OCI-LY7 (cell line): ENCODE results near the gene RSL24D1. TPM values are rescaled to one million over a fixed set of nuclear protein-coding genes. Genes with fewer than 3 reads are reported as not detected.

Experiments
- BruUV-seq: library from RNA; stranded (reverse); fragments of 400-500 nt; replicated peaks from 2 replicates; lab custom pipeline; 2021; lab: Mats Ljungman, UMichigan
- CTCF ChIA-PET: fragments of 300-600 bp; sonication (Branson Sonifier 250); formaldehyde crosslinking; loops from one replicate; lab custom pipeline; 2022; ENCODE audit warnings: antibody characterized with exemption; ENCODE audit not compliant: unreplicated experiment; lab: Charles Lee
- POLR2A ChIA-PET: fragments of 300-600 bp; sonication (Branson Sonifier 250); formaldehyde crosslinking; loops from one replicate; lab custom pipeline; 2022; ENCODE audit warnings: antibody characterized with exemption; lab: Charles Lee
- DNase-seq: peaks from one replicate; pipeline ENCODE4 v3.0.0-alpha.2; 2015; ENCODE audit warnings: low spot score
- H2AFZ ChIP-seq: fragments of 200-600 bp; sonication (generic), shearing (Covaris generic); 2 replicates; pipeline ENCODE4 v1.6.1; 2014; ENCODE audit warnings: mild to moderate bottlenecking, antibody characterized with exemption, low read length, moderate library complexity
- H3K27ac ChIP-seq: fragments of 200-600 bp; sonication (generic); 2 replicates; pipeline ENCODE4 v1.5.1; 2014; ENCODE audit warnings: mixed run types, low read depth, mild to moderate bottlenecking, moderate library complexity, low read length, inconsistent platforms; ENCODE audit not compliant: poor library complexity, severe bottlenecking
- H3K36me3 ChIP-seq: fragments of 200-600 bp; sonication (generic); 2 replicates; pipeline ENCODE4 v1.6.1; 2014; ENCODE audit warnings: mild to moderate bottlenecking, antibody characterized with exemption, low read length, moderate library complexity, mixed read lengths; ENCODE audit not compliant: insufficient read depth
- H3K4me1 ChIP-seq: fragments of 200-600 bp; sonication (generic); 2 replicates; pipeline ENCODE4 v1.5.1; 2014; ENCODE audit warnings: mild to moderate bottlenecking, low read length; ENCODE audit not compliant: insufficient read depth, poor library complexity, severe bottlenecking
- H3K4me2 ChIP-seq: fragments of 200-600 bp; sonication (generic); 2 replicates; pipeline ENCODE4 v1.6.1; 2014; ENCODE audit warnings: mild to moderate bottlenecking, low read length
- H3K4me3 ChIP-seq: fragments of 200-600 bp; sonication (generic); 2 replicates; pipeline ENCODE4 v1.5.1; 2014; ENCODE audit warnings: mild to moderate bottlenecking, low read depth, low read length; ENCODE audit not compliant: poor library complexity, severe bottlenecking
- H3K79me2 ChIP-seq: fragments of 200-600 bp; sonication (generic); 2 replicates; pipeline ENCODE4 v1.6.1; 2016; ENCODE audit warnings: low read depth, mild to moderate bottlenecking, low read length, moderate library complexity, mixed read lengths; ENCODE audit not compliant: insufficient read depth
- H3K9me2 ChIP-seq: fragments of 200-600 bp; sonication (generic); 2 replicates; pipeline ENCODE4 v1.6.1; 2016; ENCODE audit warnings: mild to moderate bottlenecking, low read length, mixed read lengths; ENCODE audit not compliant: insufficient read depth
- H3K9me3 ChIP-seq: fragments of 200-600 bp; sonication (generic); 2 replicates; pipeline ENCODE4 v1.6.1; 2014; ENCODE audit warnings: mild to moderate bottlenecking, mixed run types, low read length, mixed read lengths
- H4K20me1 ChIP-seq: fragments of 200-600 bp; sonication (generic); 2 replicates; pipeline ENCODE4 v1.6.1; 2014; ENCODE audit warnings: mild to moderate bottlenecking, antibody characterized with exemption, low read length, moderate library complexity, mixed read lengths; ENCODE audit not compliant: insufficient read depth
- EZH2phosphoT487 ChIP-seq: fragments of 200-600 bp; sonication (generic); IDR thresholded peaks from 2 replicates; pipeline ENCODE4 v1.6.1; 2018; ENCODE audit warnings: low read depth, borderline replicate concordance, mild to moderate bottlenecking, mixed run types, antibody characterized with exemption, low read length, moderate library complexity, mixed read lengths
- intact Hi-C: fragments of 100-400 bp; cut with micrococcal nuclease; formaldehyde crosslinking; loops from one replicate; pipeline ENCODE4 v1.10.0; 2022; ENCODE audit not compliant: unreplicated experiment
- total RNA-seq, 2 experiments: library from RNA; depleted of rRNA in 1 of 2; stranded (reverse); fragments of >200 nt in 1 of 2; shearing (Covaris generic) in 1 of 2; gene quantifications; 2 replicates each; pipeline ENCODE4 v1.2.3, GENCODE V29; 2014 to 2022
- TF ChIP-seq, protein P1 (sequence below): fragments of 200-600 bp; sonication (generic); conservative IDR thresholded peaks from 2 replicates; pipeline ENCODE4 v1.5.1; 2014; ENCODE audit warnings: mild to moderate bottlenecking, antibody characterized with exemption, low read length, moderate library complexity, mixed read lengths

The RSL24D1 gene
- total RNA-seq, 2 experiments from 2014 or later = 117 to 145 TPM

DNA sequence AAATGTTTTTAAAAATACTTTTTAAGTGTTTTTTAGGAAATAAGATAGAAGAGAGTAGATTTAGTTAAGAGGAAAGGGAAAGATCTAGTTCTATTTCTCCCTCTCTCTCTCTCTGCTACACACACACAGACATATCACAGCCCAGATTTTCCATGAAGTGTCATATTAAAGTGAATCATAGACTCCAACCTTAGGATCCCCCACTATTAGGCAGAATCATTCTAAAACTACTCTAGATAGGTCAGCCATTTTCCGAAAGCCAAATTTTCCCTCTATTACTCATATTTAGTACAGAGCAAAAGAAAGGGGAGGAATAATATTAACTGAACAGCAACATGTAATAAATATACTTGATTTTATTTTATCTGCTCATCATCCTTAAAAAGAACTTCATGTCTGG lies 45.1 kb upstream of the RSL24D1 start:
- Histone ChIP-seq H3K79me2 (no peaks in the 10 kb centered on the region), H3K4me2 (no peak overlapping the region), H3K27ac (no peak overlapping the region), H3K4me1 (no peaks in the 10 kb centered on the region), H3K9me2 (no peaks in the 10 kb centered on the region), H3K36me3 (no peaks in the 10 kb centered on the region), H3K9me3 (no peaks in the 10 kb centered on the region), H4K20me1 (no peaks in the 10 kb centered on the region), H2AFZ (no peak overlapping the region), H3K4me3 (no peak overlapping the region)
- intact Hi-C loops = no loop called here
- POLR2A ChIA-PET = no interaction called here
- no TSS peak for BruUV-seq
- no peak for DNase-seq
- CTCF ChIA-PET = no interaction called here
- no peak for TF ChIP-seq EZH2phosphoT487
- TF ChIP-seq, protein P1, sequence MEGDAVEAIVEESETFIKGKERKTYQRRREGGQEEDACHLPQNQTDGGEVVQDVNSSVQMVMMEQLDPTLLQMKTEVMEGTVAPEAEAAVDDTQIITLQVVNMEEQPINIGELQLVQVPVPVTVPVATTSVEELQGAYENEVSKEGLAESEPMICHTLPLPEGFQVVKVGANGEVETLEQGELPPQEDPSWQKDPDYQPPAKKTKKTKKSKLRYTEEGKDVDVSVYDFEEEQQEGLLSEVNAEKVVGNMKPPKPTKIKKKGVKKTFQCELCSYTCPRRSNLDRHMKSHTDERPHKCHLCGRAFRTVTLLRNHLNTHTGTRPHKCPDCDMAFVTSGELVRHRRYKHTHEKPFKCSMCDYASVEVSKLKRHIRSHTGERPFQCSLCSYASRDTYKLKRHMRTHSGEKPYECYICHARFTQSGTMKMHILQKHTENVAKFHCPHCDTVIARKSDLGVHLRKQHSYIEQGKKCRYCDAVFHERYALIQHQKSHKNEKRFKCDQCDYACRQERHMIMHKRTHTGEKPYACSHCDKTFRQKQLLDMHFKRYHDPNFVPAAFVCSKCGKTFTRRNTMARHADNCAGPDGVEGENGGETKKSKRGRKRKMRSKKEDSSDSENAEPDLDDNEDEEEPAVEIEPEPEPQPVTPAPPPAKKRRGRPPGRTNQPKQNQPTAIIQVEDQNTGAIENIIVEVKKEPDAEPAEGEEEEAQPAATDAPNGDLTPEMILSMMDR = no peak

DNA sequence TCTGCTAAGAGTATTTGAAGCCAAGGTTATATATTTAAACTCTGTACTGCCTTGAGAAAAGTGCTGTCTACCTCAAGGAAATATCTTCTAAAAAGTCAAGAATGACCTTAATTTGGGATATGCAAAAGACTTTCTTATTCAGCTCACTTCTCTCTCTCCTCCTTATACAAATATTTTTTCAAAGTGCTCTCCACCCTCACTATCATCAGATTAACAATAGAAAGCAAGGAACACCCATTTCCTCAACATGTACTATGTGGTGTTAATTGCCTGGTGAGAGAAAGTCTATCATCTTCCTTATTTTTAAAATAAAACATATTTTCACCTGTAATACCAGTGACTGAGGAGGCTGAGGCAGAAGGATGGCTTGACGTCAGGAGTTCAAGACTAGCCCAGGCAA lies 44.4 kb upstream of the RSL24D1 start:
- Histone ChIP-seq H3K79me2 (no peaks in the 10 kb centered on the region), H3K9me2 (no peaks in the 10 kb centered on the region), H2AFZ (no peak overlapping the region), H4K20me1 (no peaks in the 10 kb centered on the region), H3K4me3 (no peak overlapping the region), H3K36me3 (no peaks in the 10 kb centered on the region), H3K9me3 (no peaks in the 10 kb centered on the region), H3K27ac (no peak overlapping the region), H3K4me2 (no peak overlapping the region), H3K4me1 (no peaks in the 10 kb centered on the region)
- ChIA-PET CTCF (no interaction called here), POLR2A (no interaction called here)
- no peak for DNase-seq
- TF ChIP-seq EZH2phosphoT487 = no peak
- TF ChIP-seq, protein P1 = no peak
- intact Hi-C loops = no loop called here
- BruUV-seq = no TSS peak

DNA sequence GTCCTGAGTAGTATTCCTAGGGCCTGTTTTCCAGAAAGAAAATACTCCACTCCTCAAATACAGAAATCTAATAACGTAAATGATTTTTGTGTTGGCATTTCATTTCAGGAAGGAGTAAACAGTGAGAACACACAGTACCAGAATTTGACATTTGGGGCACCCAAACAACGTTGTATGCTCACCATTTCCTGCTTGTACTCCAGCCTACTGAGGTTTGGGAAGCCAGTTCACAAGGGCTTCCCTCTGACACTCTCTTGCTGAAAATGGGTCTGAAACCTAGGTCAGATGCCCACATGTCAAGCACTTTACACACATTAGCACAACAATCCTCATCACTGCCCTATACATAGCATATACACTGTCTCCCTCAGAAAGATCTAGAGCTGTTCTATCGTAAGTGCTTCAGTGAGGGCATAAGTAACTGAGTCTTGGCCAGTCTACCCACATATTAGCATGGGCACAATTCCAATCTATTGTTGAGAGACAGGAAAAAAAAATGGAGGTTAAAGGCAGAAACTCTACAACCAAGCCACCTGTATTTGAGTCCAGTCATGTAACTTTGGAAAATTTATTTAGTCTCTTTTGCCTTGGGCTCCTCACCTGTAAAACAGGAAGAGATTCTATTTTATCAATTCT lies 43.5 kb upstream of the RSL24D1 start:
- TF ChIP-seq, protein P1 = no peak
- no peak for TF ChIP-seq EZH2phosphoT487
- no peaks in the 10 kb centered on the region for H4K20me1 ChIP-seq
- no peak overlapping the region for H3K27ac ChIP-seq
- H3K36me3 ChIP-seq = no peaks in the 10 kb centered on the region
- BruUV-seq = no TSS peak
- no peaks in the 10 kb centered on the region for H3K9me2 ChIP-seq
- POLR2A ChIA-PET = interaction anchor here (0.5 kb wide), 1 partner anchor 21 kb away, joined by 4 read pairs; no protein-coding TSS in a partner anchor
- intact Hi-C loops = no loop called here
- no peak overlapping the region for H2AFZ ChIP-seq
- CTCF ChIA-PET = no interaction called here
- no peaks in the 10 kb centered on the region for H3K4me1 ChIP-seq
- H3K4me3 ChIP-seq = no peak overlapping the region
- no peaks in the 10 kb centered on the region for H3K9me3 ChIP-seq
- no peaks in the 10 kb centered on the region for H3K79me2 ChIP-seq
- no peak for DNase-seq
- no peak overlapping the region for H3K4me2 ChIP-seq
